ENCODE data around the gene TMEM178A.

TMEM178A gene

GRCh38 chr2:39665811-39666490 is at the start of gene TMEM178A:
Gene TMEM178A (plus strand): TSS chr2:39665917. CDS start chr2:39665975, 58 bp downstream.
- Histone ChIP-seq H3K79me2 (ENCODE audit: insufficient read depth, low read depth) (no peaks in the 10 kb centered on the region), H2AFZ (ENCODE audit: low read depth) (no peak within 1 kb of the TSS), H3K27me3 (ENCODE audit: insufficient read depth, low read depth) (no peaks in the 10 kb centered on the region), H3K27ac (no peak within 1 kb of the TSS), H3K4me3 (IDR thresholded peaks at IDR 0.05; ENCODE audit: insufficient read depth, low read depth, low read length) (no peak within 1 kb of the TSS), H3K4me1 (ENCODE audit: low read depth, poor library complexity, severe bottlenecking) (no peaks in the 10 kb centered on the region), H3K4me2 (no peak within 1 kb of the TSS), H4K20me1 (ENCODE audit: insufficient read depth) (no peaks in the 10 kb centered on the region), H3K9ac (no peak within 1 kb of the TSS), H3K36me3 (ENCODE audit: insufficient read depth) (no peaks in the 10 kb centered on the region)
- TF ChIP-seq CTCF (conservative IDR thresholded peaks at IDR 0.05; ENCODE audit: low read depth, low read length), result no peak

GRCh38 chr2:39618236-39618635 is 47.5 kb upstream of the TMEM178A start:
- Histone ChIP-seq H3K4me2 (no peak overlapping the region), H3K27me3 (ENCODE audit: insufficient read depth, low read depth) (no peaks in the 10 kb centered on the region), H3K4me1 (ENCODE audit: low read depth, poor library complexity, severe bottlenecking) (no peaks in the 10 kb centered on the region), H3K79me2 (ENCODE audit: insufficient read depth, low read depth) (no peaks in the 10 kb centered on the region), H3K36me3 (ENCODE audit: insufficient read depth) (no peaks in the 10 kb centered on the region), H3K9ac (no peak overlapping the region), H2AFZ (ENCODE audit: low read depth) (no peak overlapping the region), H3K4me3 (IDR thresholded peaks at IDR 0.05; ENCODE audit: insufficient read depth, low read depth, low read length) (no peak overlapping the region), H4K20me1 (ENCODE audit: insufficient read depth) (no peaks in the 10 kb centered on the region), H3K27ac (no peak overlapping the region)
- TF ChIP-seq CTCF (conservative IDR thresholded peaks at IDR 0.05; ENCODE audit: low read depth, low read length), result no peak

- Histone ChIP-seq H3K9ac (no peak overlapping the region), H3K79me2 (ENCODE audit: insufficient read depth, low read depth) (no peaks in the 10 kb centered on the region), H2AFZ (ENCODE audit: low read depth) (no peak overlapping the region), H3K27me3 (ENCODE audit: insufficient read depth, low read depth) (no peaks in the 10 kb centered on the region), H3K4me3 (IDR thresholded peaks at IDR 0.05; ENCODE audit: insufficient read depth, low read depth, low read length) (no peak overlapping the region), H3K4me1 (ENCODE audit: low read depth, poor library complexity, severe bottlenecking) (no peaks in the 10 kb centered on the region), H3K27ac (no peak overlapping the region), H3K4me2 (no peak overlapping the region), H3K36me3 (ENCODE audit: insufficient read depth) (no peaks in the 10 kb centered on the region), H4K20me1 (ENCODE audit: insufficient read depth) (no peaks in the 10 kb centered on the region)
- no peak for TF ChIP-seq CTCF (conservative IDR thresholded peaks at IDR 0.05; ENCODE audit: low read depth, low read length)
Observed at GRCh38 chr2:39618736-39619135, 47.0 kb upstream of the TMEM178A start.

GRCh38 chr2:39620067-39620466 is 45.6 kb upstream of the TMEM178A start:
- Histone ChIP-seq H3K27ac (no peak overlapping the region), H2AFZ (ENCODE audit: low read depth) (no peak overlapping the region), H3K4me3 (IDR thresholded peaks at IDR 0.05; ENCODE audit: insufficient read depth, low read depth, low read length) (no peak overlapping the region), H3K27me3 (ENCODE audit: insufficient read depth, low read depth) (no peaks in the 10 kb centered on the region), H4K20me1 (ENCODE audit: insufficient read depth) (no peaks in the 10 kb centered on the region), H3K9ac (no peak overlapping the region), H3K4me2 (no peak overlapping the region), H3K79me2 (ENCODE audit: insufficient read depth, low read depth) (no peaks in the 10 kb centered on the region), H3K4me1 (ENCODE audit: low read depth, poor library complexity, severe bottlenecking) (no peaks in the 10 kb centered on the region), H3K36me3 (ENCODE audit: insufficient read depth) (no peaks in the 10 kb centered on the region)
- no peak for TF ChIP-seq CTCF (conservative IDR thresholded peaks at IDR 0.05; ENCODE audit: low read depth, low read length)
